ENCODE measurements around the gene KCNQ1. TPM values are rescaled to one million over a fixed set of nuclear protein-coding genes. Genes with fewer than 3 reads are reported as not detected.
A peak's percentile ranks its signal among the peaks of the same experiment; 100 is the strongest.

Gene KCNQ1
- polyA plus RNA-seq, 1 donor (not counting 4 experiments of a cell fraction or from before 2014, with no cell fraction given): not detected

DNA sequence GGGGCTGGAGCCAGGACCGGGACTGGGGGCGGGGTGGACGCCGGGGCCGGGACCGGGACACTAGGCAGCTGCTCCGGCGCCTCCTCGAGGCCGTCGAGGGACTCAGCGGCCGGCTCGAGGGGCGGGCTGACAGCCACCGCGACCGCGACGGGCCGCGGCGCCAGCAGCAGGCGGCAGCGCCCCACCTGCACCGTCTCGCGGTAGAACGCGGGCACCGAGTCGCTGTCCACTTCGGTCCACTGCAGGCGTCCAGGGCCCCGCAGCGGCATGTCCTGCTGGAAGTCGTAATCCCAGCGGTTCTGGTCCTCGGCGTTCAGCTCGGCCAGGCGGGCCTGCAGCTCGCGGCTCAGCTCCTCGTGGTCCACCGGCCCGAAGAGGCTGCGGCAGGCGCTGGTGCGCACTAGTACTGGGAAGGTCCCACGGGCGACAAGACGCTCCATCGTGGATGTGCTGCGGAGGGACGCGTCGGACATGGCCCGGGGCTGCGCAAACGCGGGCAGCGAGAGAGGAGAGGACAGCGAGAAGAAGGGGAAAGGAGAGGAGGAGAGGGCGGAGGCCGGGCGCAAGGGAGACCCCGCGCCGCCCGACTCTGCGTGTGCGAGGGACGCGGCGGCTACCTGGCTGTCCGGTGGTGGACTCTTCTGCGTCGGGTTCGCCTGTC is 440.3 kb downstream of the KCNQ1 start:
- DNase-seq (ENCODE audit: low read depth, low spot score): no peak
- no peaks in the 10 kb centered on the region for H3K36me3 ChIP-seq (ENCODE audit: control insufficient read depth in 2 of 2, extremely low read depth in 1 of 2, insufficient read depth in 2 of 2, low read length in 2 of 2)
- H3K4me2 ChIP-seq (ENCODE audit: control insufficient read depth, extremely low read depth, insufficient read depth, low read depth, low read length): peak overlapping the region; percentile 84
- dilution Hi-C loops (cut with MboI; ENCODE audit: extremely low pct_ligation_motif_present, low sequenced_read_pairs): no loop called here
- peaks cover 2% of the 10 kb centered on the region for H4K20me1 ChIP-seq (ENCODE audit: control insufficient read depth, extremely low read depth, insufficient read depth, low read length)
- H3K27me3 ChIP-seq (ENCODE audit: control insufficient read depth, extremely low read depth, insufficient read depth, low read length): peaks cover 54% of the 10 kb centered on the region
- FAIRE-seq: no peak
- TF ChIP-seq CTCF (optimal IDR thresholded peaks at IDR 0.05 in 1 of 3, IDR thresholded peaks at IDR 0.05 in 1 of 3, conservative IDR thresholded peaks at IDR 0.05 in 1 of 3; ENCODE audit: extremely low read depth in 1 of 3, insufficient read depth in 2 of 3, low read length in 3 of 3): peak in 2 of 3 experiments; percentile 46 to 51
- TF ChIP-seq EZH2 (IDR thresholded peaks at IDR 0.05; ENCODE audit: low read length): peak; percentile 100
- no peak overlapping the region for H3K9ac ChIP-seq (ENCODE audit: control insufficient read depth, extremely low read depth, insufficient read depth, low read length)
- H3K9me3 ChIP-seq (ENCODE audit: control insufficient read depth, low read depth, low read length): no peaks in the 10 kb centered on the region
- H2AFZ ChIP-seq (ENCODE audit: control insufficient read depth, low read length): peak overlapping the region; percentile 68
- H3K27ac ChIP-seq (ENCODE audit: control insufficient read depth, insufficient read depth, low read length): no peak overlapping the region
- no peaks in the 10 kb centered on the region for H3K9me1 ChIP-seq (ENCODE audit: control insufficient read depth, extremely low read depth, insufficient read depth, low read length)
- H3K4me3 ChIP-seq (ENCODE audit: control insufficient read depth in 2 of 3, extremely low read depth in 1 of 3, insufficient read depth in 2 of 3, low read depth in 1 of 3, low read length in 3 of 3): peak overlapping the region; percentile 42 to 64 (median 57)
- no peaks in the 10 kb centered on the region for H3K79me2 ChIP-seq (ENCODE audit: control insufficient read depth, insufficient read depth, low read length)
- H3K4me1 ChIP-seq (ENCODE audit: control insufficient read depth, extremely low read depth, insufficient read depth, low read length): peaks cover 6% of the 10 kb centered on the region

DNA sequence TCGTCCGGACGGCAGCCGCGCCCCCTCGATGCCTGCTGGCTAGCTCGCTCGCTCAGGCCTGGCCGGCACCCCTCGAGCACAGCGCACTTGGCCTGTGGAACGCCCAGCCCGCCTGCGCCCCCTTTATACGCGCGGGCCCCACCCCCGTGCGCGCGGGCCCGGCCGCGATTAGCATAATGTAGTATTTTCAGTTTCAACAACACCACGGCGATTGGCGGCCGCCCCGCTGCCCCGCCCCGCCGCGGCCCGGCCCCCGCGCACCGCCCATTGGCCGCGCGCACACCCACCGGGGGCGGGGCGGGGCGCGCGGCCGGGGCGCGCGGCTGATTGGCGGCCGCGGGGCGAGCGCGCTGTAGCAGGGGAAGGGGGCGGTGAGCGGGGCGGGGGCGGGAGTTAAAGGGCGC is 440.9 kb downstream of the KCNQ1 start, which contains the start of gene CDKN1C:
TSS of gene CDKN1C (minus strand) at position 98 of the 404 bp plus-strand sequence. CDS start 319 bp downstream, outside the sequence.
- peak within 1 kb of the TSS; percentile 68 for H2AFZ ChIP-seq (ENCODE audit: control insufficient read depth, low read length)
- FAIRE-seq: no peak
- dilution Hi-C loops (cut with MboI; ENCODE audit: extremely low pct_ligation_motif_present, low sequenced_read_pairs): no loop called here

More for the DNA sequence above, 440.9 kb downstream of the KCNQ1 start, which contains the start of gene CDKN1C:
- H3K79me2 ChIP-seq (ENCODE audit: control insufficient read depth, insufficient read depth, low read length): no peaks in the 10 kb centered on the region
- H3K9me1 ChIP-seq (ENCODE audit: control insufficient read depth, extremely low read depth, insufficient read depth, low read length): no peaks in the 10 kb centered on the region
- peaks cover 7% of the 10 kb centered on the region for H3K4me1 ChIP-seq (ENCODE audit: control insufficient read depth, extremely low read depth, insufficient read depth, low read length)
- peaks cover 49% of the 10 kb centered on the region for H3K27me3 ChIP-seq (ENCODE audit: control insufficient read depth, extremely low read depth, insufficient read depth, low read length)
- H3K4me3 ChIP-seq (ENCODE audit: control insufficient read depth in 2 of 3, extremely low read depth in 1 of 3, insufficient read depth in 2 of 3, low read depth in 1 of 3, low read length in 3 of 3): peak within 1 kb of the TSS; percentile 42 to 64 (median 57)
- H3K9me3 ChIP-seq (ENCODE audit: control insufficient read depth, low read depth, low read length): no peaks in the 10 kb centered on the region
- H3K9ac ChIP-seq (ENCODE audit: control insufficient read depth, extremely low read depth, insufficient read depth, low read length): no peak within 1 kb of the TSS
- H3K27ac ChIP-seq (ENCODE audit: control insufficient read depth, insufficient read depth, low read length): no peak within 1 kb of the TSS
- H3K36me3 ChIP-seq (ENCODE audit: control insufficient read depth in 2 of 2, extremely low read depth in 1 of 2, insufficient read depth in 2 of 2, low read length in 2 of 2): no peaks in the 10 kb centered on the region
- no peak for TF ChIP-seq CTCF (optimal IDR thresholded peaks at IDR 0.05 in 1 of 3, IDR thresholded peaks at IDR 0.05 in 1 of 3, conservative IDR thresholded peaks at IDR 0.05 in 1 of 3; ENCODE audit: extremely low read depth in 1 of 3, insufficient read depth in 2 of 3, low read length in 3 of 3)
- DNase-seq (ENCODE audit: low read depth, low spot score): no peak
- H4K20me1 ChIP-seq (ENCODE audit: control insufficient read depth, extremely low read depth, insufficient read depth, low read length): peaks cover 2% of the 10 kb centered on the region
- peak within 1 kb of the TSS; percentile 84 for H3K4me2 ChIP-seq (ENCODE audit: control insufficient read depth, extremely low read depth, insufficient read depth, low read depth, low read length)

Data from keratinocyte (primary cell).